Endodermal cell (in vitro differentiated cells): ENCODE results near the gene MACC1. TPM values are rescaled to one million over a fixed set of nuclear protein-coding genes. Genes with fewer than 3 reads are reported as not detected.
A peak's percentile ranks its signal among the peaks of the same experiment; 100 is the strongest.

Source experiments
- DNase-seq: peaks from one replicate; pipeline ENCODE4 v3.0.0-alpha.2; 2017
- H3K27ac ChIP-seq: 2 replicates; pipeline ENCODE4 v1.5.1; 2013; ENCODE audit warnings: mild to moderate bottlenecking, low read depth, low read length, moderate library complexity
- H3K27me3 ChIP-seq: 2 replicates; pipeline ENCODE4 v1.6.1; 2013; ENCODE audit warnings: mild to moderate bottlenecking, low read length, moderate library complexity; ENCODE audit not compliant: insufficient read depth, control insufficient read depth, poor library complexity, severe bottlenecking
- H3K36me3 ChIP-seq: 2 replicates; pipeline ENCODE4 v1.7.0; 2013; ENCODE audit warnings: mild to moderate bottlenecking, low read length, moderate library complexity; ENCODE audit not compliant: control insufficient read depth, insufficient read depth
- H3K4me1 ChIP-seq: one replicate; pipeline ENCODE4 v1.7.0; 2013; ENCODE audit warnings: low read length; ENCODE audit not compliant: control insufficient read depth, insufficient read depth
- H3K4me3 ChIP-seq: 2 replicates; pipeline ENCODE4 v1.5.1; 2013; ENCODE audit warnings: mild to moderate bottlenecking, low read length, moderate library complexity
- H3K9ac ChIP-seq: 2 replicates; pipeline ENCODE4 v1.6.1; 2013; ENCODE audit warnings: mild to moderate bottlenecking, low read length, moderate library complexity; ENCODE audit not compliant: poor library complexity, severe bottlenecking; ENCODE audit errors: extremely low read depth
- H3K9me3 ChIP-seq: 2 replicates; pipeline ENCODE4 v1.6.1; 2013; ENCODE audit warnings: mild to moderate bottlenecking, low read length, moderate library complexity; ENCODE audit not compliant: control insufficient read depth
- H3K27ac Mint-ChIP-seq: 2 replicates; pipeline ENCODE4 v1.8.0; 2020; ENCODE audit warnings: mixed read lengths
- H3K27me3 Mint-ChIP-seq: 2 replicates; pipeline ENCODE4 v1.8.0; 2021; ENCODE audit warnings: mild to moderate bottlenecking, mixed read lengths; ENCODE audit not compliant: insufficient read depth
- H3K36me3 Mint-ChIP-seq: 2 replicates; pipeline ENCODE4 v1.8.0; 2020; ENCODE audit warnings: low read depth, mixed read lengths
- H3K4me1 Mint-ChIP-seq: 2 replicates; pipeline ENCODE4 v1.8.0; 2020; ENCODE audit warnings: mixed read lengths
- H3K4me3 Mint-ChIP-seq: 2 replicates; pipeline ENCODE4 v1.8.0; 2020; ENCODE audit warnings: mild to moderate bottlenecking, moderate library complexity, mixed read lengths
- H3K9me3 Mint-ChIP-seq: 2 replicates; pipeline ENCODE4 v1.8.0; 2020; ENCODE audit warnings: mild to moderate bottlenecking, mixed read lengths
- CTCF ChIP-seq: fragments of 200-600 bp; sonication (generic); conservative IDR thresholded peaks from 2 replicates; pipeline ENCODE4 v1.5.0; 2021; ENCODE audit warnings: antibody characterized with exemption, mild to moderate bottlenecking
- WGBS, 2 experiments: methylation state at CpG; one replicate each; pipeline versions ENCODE4 v1.1.5 to v1.1.7; 2013; ENCODE audit warnings: missing lambda C conversion rate in 2 of 2, mixed read lengths in 1 of 2; ENCODE audit not compliant: insufficient coverage in 1 of 2, insufficient read length in 1 of 2; 5-methylcytosine and 5-hydroxymethylcytosine counted together
- total RNA-seq, 2 donors: library from RNA; stranded (reverse); fragmentation: NEBNext Ultra II Directional in 1 of 2; extraction: Animal tissue kit (Norgen Biotek cat#: 25700) in 1 of 2; gene quantifications; 2 replicates in 1 of 2; 3 replicates in 1 of 2; pipeline ENCODE4 v1.2.1, GENCODE V29; 2021

MACC1 gene
- total RNA-seq, 2 donors from 2014 or later = 1.4 to 2.0 TPM

GRCh38 chr7:20219446-20220292 is 2.5 kb upstream of the MACC1 start:
- Histone ChIP-seq H3K4me3 (peak overlapping the region; percentile 27), H3K4me1 (peaks cover 9% of the 10 kb centered on the region), H3K36me3 (no peaks in the 10 kb centered on the region), H3K27ac (peak overlapping the region; percentile 77), H3K9ac (peak overlapping the region; percentile 52), H3K27me3 (no peaks in the 10 kb centered on the region), H3K9me3 (no peaks in the 10 kb centered on the region)
- WGBS, 2 experiments = 61 to 66% methylated on average over 6 to 7 of the region's 7 CpGs
- peak overlapping the region; percentile 86 for H3K27ac Mint-ChIP-seq
- H3K27me3 Mint-ChIP-seq = no peaks in the 10 kb centered on the region
- no peak for TF ChIP-seq CTCF
- peaks cover 44% of the 10 kb centered on the region for H3K4me1 Mint-ChIP-seq
- DNase-seq = peak; percentile 72
- H3K4me3 Mint-ChIP-seq = no peak overlapping the region
- no peaks in the 10 kb centered on the region for H3K36me3 Mint-ChIP-seq
- H3K9me3 Mint-ChIP-seq = no peaks in the 10 kb centered on the region

- WGBS, 2 experiments = 74 to 85% methylated on average over 3 of the region's 3 CpGs
- peak overlapping the region; percentile 27 for H3K4me3 ChIP-seq
- no peak overlapping the region for H3K4me3 Mint-ChIP-seq
- H3K27me3 ChIP-seq = no peaks in the 10 kb centered on the region
- no peaks in the 10 kb centered on the region for H3K36me3 Mint-ChIP-seq
- no peaks in the 10 kb centered on the region for H3K9me3 Mint-ChIP-seq
- peak overlapping the region; percentile 52 for H3K9ac ChIP-seq
- no peak for DNase-seq
- peaks cover 44% of the 10 kb centered on the region for H3K4me1 Mint-ChIP-seq
- no peak overlapping the region for H3K27ac ChIP-seq
- peaks cover 9% of the 10 kb centered on the region for H3K4me1 ChIP-seq
- H3K36me3 ChIP-seq = no peaks in the 10 kb centered on the region
- no peaks in the 10 kb centered on the region for H3K27me3 Mint-ChIP-seq
- no peaks in the 10 kb centered on the region for H3K9me3 ChIP-seq
- TF ChIP-seq CTCF = no peak
- peak overlapping the region; percentile 86 for H3K27ac Mint-ChIP-seq
These were observed 1.9 kb upstream of the MACC1 start for GRCh38 chr7:20219062-20219445.

- Mint-ChIP-seq H3K4me1 (peaks cover 44% of the 10 kb centered on the region), H3K4me3 (no peak overlapping the region)
- no peaks in the 10 kb centered on the region for H3K36me3 ChIP-seq
These were observed 1.1 kb upstream of the MACC1 start for GRCh38 chr7:20218279-20218678.

More at GRCh38 chr7:20218279-20218678, 1.1 kb upstream of the MACC1 start:
- Histone ChIP-seq H3K4me3 (no peak overlapping the region), H3K9me3 (no peaks in the 10 kb centered on the region), H3K27ac (no peak overlapping the region), H3K4me1 (peaks cover 9% of the 10 kb centered on the region), H3K9ac (no peak overlapping the region), H3K27me3 (no peaks in the 10 kb centered on the region)
- H3K36me3 Mint-ChIP-seq = no peaks in the 10 kb centered on the region
- no peaks in the 10 kb centered on the region for H3K27me3 Mint-ChIP-seq
- no peaks in the 10 kb centered on the region for H3K9me3 Mint-ChIP-seq
- H3K27ac Mint-ChIP-seq = peak overlapping the region; percentile 81
- no peak for DNase-seq
- TF ChIP-seq CTCF = no peak
